Muscle layer of duodenum (tissue), 2 donors: ENCODE results near the gene DNAJC11.
A peak's percentile ranks its signal among the peaks of the same experiment; 100 is the strongest.
"Not testable (repeated sequence)": the region's sequence is repeated elsewhere in the genome, so short reads cannot be mapped to it uniquely, and the experiment has no call there.

Source experiments
- H3K27ac ChIP-seq: one replicate; pipeline ENCODE4 v1.7.0; 2013; ENCODE audit warnings: mild to moderate bottlenecking, low read length
- H3K27me3 ChIP-seq: one replicate; pipeline ENCODE4 v1.7.0; 2013; ENCODE audit warnings: low read depth, mild to moderate bottlenecking, control low read depth, low read length
- H3K36me3 ChIP-seq, 2 donors: one replicate each; pipeline ENCODE4 v1.7.0; 2013; ENCODE audit warnings: low read length in 2 of 2, control low read depth in 1 of 2, mild to moderate bottlenecking in 1 of 2; ENCODE audit not compliant: insufficient read depth in 2 of 2, control insufficient read depth in 1 of 2
- H3K4me1 ChIP-seq, 2 donors: one replicate each; pipeline ENCODE4 v1.7.0; 2013; ENCODE audit warnings: low read length in 2 of 2, mild to moderate bottlenecking in 2 of 2, control low read depth in 1 of 2, moderate library complexity in 1 of 2; ENCODE audit not compliant: insufficient read depth in 2 of 2, control insufficient read depth in 1 of 2
- H3K4me3 ChIP-seq, 2 donors: one replicate each; pipeline ENCODE4 v1.7.0; 2013; ENCODE audit warnings: low read length in 2 of 2, low read depth in 1 of 2, mild to moderate bottlenecking in 1 of 2
- H3K9me3 ChIP-seq, 2 donors: one replicate each; pipeline ENCODE4 v1.7.0; 2013; ENCODE audit warnings: low read length in 2 of 2, control low read depth in 1 of 2, mild to moderate bottlenecking in 1 of 2; ENCODE audit not compliant: control insufficient read depth in 1 of 2
- donor health status: healthy.

DNAJC11 gene

DNA sequence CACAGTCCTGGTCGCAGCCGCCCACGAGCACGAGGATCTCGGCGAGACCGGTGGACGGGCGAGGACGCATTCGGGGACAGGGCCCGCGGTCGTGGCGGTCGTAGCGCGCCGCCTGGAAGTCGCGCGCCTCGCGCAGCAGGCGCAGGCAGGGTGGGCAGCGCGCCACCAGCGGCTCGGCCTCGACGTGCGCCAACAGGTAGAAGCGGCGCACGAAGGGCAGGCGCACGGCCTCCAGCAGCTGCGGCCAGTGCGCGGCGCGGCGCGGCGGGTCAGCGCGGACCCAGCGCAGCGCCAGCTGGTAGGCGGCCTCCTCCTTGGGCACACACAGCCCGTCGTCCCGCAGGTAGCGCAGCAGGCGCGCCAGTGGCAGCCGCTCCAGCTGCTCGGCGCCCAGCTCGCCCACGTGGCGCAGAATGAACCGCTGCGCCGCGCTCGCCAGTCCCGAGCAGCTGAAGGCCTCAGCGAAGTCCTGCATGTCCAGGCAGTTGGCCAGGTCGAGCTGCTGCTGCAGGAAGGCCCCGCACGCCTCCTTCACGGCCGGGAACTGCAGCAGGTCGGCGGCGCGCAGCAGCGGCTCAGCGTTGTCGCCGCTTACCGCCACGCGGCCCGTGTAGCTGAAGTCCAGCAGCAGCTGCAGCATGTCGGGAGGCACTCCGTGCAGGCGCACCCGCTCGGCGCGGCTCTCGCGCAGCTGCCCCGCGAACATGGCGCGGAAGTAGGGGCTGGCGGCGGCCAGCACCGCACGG lies 99.5 kb downstream of the DNAJC11 start:
- no peaks in the 10 kb centered on the region for H3K9me3 ChIP-seq
- peaks cover 14 to 49% of the 10 kb centered on the region in 2 donors for H3K4me1 ChIP-seq
- H3K27ac ChIP-seq: peak overlapping the region; percentile 88
- H3K27me3 ChIP-seq: no peaks in the 10 kb centered on the region
- peak overlapping the region; percentile 86 to 99 for H3K4me3 ChIP-seq
- H3K36me3 ChIP-seq: peaks cover 9 to 48% of the 10 kb centered on the region in 2 donors

DNA sequence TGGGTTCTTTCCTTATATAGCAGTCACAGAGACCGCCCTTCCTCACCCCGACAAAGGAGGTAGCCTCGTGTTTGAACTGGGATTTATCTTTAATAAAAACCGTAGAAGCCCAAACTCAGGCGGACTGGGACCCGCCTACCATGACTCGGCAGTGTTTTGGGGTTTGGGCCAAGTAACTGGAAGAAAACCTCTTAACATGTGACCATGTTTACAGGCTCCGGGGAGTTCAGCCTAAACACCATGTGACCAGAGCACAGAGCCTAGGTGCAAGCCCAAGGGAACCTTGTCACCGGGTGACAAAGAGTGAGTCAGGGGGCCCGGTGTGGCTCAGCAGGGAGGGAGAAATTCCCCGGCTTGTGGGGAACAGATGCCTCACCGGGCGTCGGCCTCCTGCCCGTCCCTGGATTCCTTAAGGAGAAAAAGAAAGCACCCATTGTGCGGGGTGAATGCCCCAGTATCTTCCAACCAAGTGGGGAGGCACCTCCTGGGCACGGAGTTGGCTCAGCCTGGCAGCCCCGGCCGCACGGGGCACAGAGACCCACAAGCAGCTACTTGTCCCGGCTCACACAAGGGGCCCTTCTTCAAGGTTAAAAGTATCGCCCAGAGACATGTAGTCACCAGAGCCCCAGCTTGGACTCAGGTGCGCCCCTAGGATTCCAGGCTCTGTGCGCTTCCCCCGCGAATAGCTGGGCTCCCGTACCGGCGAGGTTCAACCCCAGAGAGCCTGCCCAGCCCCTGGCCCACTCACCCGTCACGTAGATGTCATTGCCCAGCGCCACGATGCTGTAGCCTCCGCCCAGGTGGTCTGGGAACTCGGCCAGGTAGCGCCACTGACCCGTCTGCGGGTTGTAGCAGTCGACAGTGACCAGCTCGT lies 100.3 kb downstream of the DNAJC11 start:
- H3K4me1 ChIP-seq: peaks cover 21 to 57% of the 10 kb centered on the region in 2 donors
- H3K27me3 ChIP-seq: no peaks in the 10 kb centered on the region
- H3K36me3 ChIP-seq: peaks cover 14 to 53% of the 10 kb centered on the region in 2 donors

GRCh38 chr1:6600410-6601048 lies 101.1 kb downstream of the DNAJC11 start:
- Histone ChIP-seq H3K4me1 (peaks cover 21 to 63% of the 10 kb centered on the region in 2 donors), H3K9me3 (no peaks in the 10 kb centered on the region), H3K4me3 (peak overlapping the region; percentile 86 to 99), H3K27me3 (no peaks in the 10 kb centered on the region), H3K36me3 (peaks cover 16 to 59% of the 10 kb centered on the region in 2 donors), H3K27ac (peak overlapping the region; percentile 88)

More for the DNA sequence above, 100.3 kb downstream of the DNAJC11 start:
- peak overlapping the region; percentile 86 to 99 for H3K4me3 ChIP-seq
- H3K9me3 ChIP-seq: no peaks in the 10 kb centered on the region
- peak overlapping the region; percentile 88 for H3K27ac ChIP-seq

GRCh38 chr1:6599991-6600390 lies 101.6 kb downstream of the DNAJC11 start:
- H3K4me3 ChIP-seq: peak overlapping the region; percentile 86 to 99
- not testable (repeated sequence) for H3K27me3 ChIP-seq, H3K27ac ChIP-seq, H3K9me3 ChIP-seq
- H3K36me3 ChIP-seq: peaks cover 21 to 64% of the 10 kb centered on the region in 2 donors
- H3K4me1 ChIP-seq: peaks cover 21 to 58% of the 10 kb centered on the region in 2 donors

DNA sequence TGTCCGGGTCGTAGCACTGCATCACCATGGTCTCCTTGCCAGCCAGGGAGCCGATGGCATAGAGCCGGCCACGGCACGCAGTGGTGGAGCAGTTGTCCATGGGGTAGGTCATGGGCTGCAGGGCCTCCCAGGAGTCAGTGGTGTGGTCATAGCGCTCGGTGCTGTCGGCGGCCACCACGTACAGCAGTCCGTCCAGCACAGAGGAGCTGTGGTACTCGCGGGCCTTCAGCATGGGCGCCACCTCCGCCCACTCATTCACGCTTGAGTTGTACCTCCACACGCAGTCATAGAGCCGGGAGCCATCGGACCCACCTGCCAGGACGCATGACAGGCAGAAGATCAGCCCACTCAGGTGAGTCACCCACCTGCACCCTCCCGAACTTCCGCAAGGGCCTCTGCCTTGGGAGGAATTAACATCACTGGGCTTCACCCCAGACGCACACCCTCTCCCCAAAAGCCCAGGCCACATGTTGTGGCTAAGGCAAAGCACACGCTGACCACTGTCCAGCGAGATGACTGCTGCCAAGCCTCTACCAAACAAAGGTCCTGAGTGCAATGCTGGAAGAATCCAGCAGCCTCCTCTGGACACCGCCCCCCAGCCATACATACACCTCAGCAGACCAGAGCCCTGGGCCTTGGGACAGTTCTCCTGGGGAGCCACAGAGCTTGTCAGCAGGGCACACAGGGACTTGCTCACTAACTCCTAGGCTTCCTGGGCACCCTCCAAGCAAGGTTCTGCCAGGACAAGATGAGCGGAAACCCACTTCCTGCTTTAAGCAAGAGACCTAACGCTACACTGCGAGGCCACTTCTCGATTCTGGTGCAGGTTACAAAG lies 102.3 kb downstream of the DNAJC11 start:
- peaks cover 19 to 52% of the 10 kb centered on the region in 2 donors for H3K4me1 ChIP-seq
- peak overlapping the region; percentile 51 for H3K27ac ChIP-seq
- peak overlapping the region; percentile 52 to 55 for H3K4me3 ChIP-seq
- H3K36me3 ChIP-seq: peaks cover 22 to 71% of the 10 kb centered on the region in 2 donors
- H3K27me3 ChIP-seq: no peaks in the 10 kb centered on the region
- H3K9me3 ChIP-seq: no peaks in the 10 kb centered on the region

GRCh38 chr1:6597777-6598131 lies 103.9 kb downstream of the DNAJC11 start:
- Histone ChIP-seq H3K27ac (no peak overlapping the region), H3K4me1 (peaks cover 10 to 45% of the 10 kb centered on the region in 2 donors), H3K9me3 (no peaks in the 10 kb centered on the region), H3K36me3 (peaks cover 38 to 74% of the 10 kb centered on the region in 2 donors), H3K4me3 (no peak overlapping the region), H3K27me3 (no peaks in the 10 kb centered on the region)

DNA sequence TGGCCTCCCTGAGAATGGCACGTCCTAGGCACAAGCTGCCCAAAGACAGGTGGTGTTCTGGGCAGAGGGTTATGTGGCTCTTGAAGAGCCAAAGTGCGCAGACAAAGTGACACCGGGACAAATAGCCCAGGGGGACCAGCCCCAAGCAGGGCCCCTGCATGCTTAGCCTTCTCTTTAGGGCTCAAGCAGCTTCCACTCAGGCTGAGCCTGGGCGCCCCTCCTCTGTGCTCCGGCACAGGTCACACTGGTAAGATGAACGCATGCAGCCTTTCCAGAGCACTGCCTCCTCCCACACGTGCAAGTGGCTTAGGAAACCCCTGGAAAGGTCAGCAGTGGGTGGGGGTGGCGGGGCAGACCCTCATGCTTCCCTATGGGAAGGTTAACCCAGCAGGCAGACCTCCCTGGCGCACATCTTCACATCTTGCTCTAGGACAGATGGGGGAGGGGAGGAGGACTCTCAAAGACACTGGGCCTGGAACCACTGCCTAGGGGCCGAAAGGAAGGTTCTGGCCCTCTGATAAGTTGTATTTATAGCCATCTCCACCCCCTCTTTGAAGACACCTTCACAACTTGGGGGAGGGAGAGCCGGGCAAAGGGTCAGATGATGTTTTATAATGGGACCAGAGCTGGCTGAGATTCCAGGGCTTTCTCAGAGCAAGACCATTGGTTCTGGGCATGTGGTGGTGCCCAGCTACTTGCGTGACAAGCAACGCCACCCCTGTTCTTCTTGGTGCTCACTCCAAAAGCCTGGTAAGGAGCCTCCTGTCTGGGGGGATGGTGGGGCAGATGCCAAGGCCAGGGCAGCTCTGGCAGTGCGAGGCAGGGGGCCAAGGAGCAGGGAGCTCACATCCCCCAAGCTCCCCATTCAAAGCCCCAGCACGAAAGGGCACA lies 104.5 kb downstream of the DNAJC11 start:
- Histone ChIP-seq H3K27ac (no peak overlapping the region), H3K27me3 (no peaks in the 10 kb centered on the region), H3K9me3 (no peaks in the 10 kb centered on the region), H3K4me3 (peak overlapping the region in 1 of 2 donors; percentile 43), H3K4me1 (peaks cover 10 to 45% of the 10 kb centered on the region in 2 donors), H3K36me3 (peaks cover 44 to 79% of the 10 kb centered on the region in 2 donors)

DNA sequence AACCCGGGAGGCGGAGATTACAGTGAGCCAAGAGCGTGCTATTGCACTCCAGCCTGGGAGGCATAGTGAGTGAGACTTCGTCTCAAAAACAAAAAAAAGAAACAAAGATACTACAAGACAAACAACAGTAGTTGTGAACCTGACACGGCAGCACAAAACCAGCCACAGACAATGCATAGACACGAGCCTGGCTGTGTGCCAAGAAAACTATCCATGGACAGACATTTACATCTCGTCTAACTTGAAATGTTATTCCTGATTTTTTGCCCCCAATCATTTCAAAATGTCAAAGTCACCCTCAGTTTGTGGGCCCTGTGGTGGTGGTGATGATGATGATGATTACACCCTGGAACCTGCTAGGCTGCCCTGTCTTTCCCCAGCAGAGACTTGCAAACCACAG lies 105.3 kb downstream of the DNAJC11 start:
- H3K9me3 ChIP-seq: no peaks in the 10 kb centered on the region
- H3K27me3 ChIP-seq: no peaks in the 10 kb centered on the region
- peak overlapping the region in 1 of 2 donors; percentile 43 for H3K4me3 ChIP-seq
- no peak overlapping the region for H3K27ac ChIP-seq
- peaks cover 10 to 45% of the 10 kb centered on the region in 2 donors for H3K4me1 ChIP-seq
- peaks cover 48 to 79% of the 10 kb centered on the region in 2 donors for H3K36me3 ChIP-seq

GRCh38 chr1:6594977-6595740 lies 106.5 kb downstream of the DNAJC11 start:
- Histone ChIP-seq H3K36me3 (peaks cover 52 to 86% of the 10 kb centered on the region in 2 donors), H3K9me3 (no peaks in the 10 kb centered on the region), H3K27me3 (no peaks in the 10 kb centered on the region), H3K27ac (no peak overlapping the region), H3K4me1 (peaks cover 10 to 41% of the 10 kb centered on the region in 2 donors), H3K4me3 (no peak overlapping the region)
